H1 (cell line): ENCODE results near the gene INPP4A. TPM values are rescaled to one million over a fixed set of nuclear protein-coding genes. Genes with fewer than 3 reads are reported as not detected.

ENCODE experiments used
- CTCF ChIA-PET: fragments of 300-600 bp; sonication (Branson Sonifier 250); formaldehyde crosslinking; loops from one replicate; lab custom pipeline; 2021; ENCODE audit not compliant: partially characterized antibody; lab: Charles Lee
- POLR2A ChIA-PET: fragments of 300-600 bp; sonication (Branson Sonifier 250); formaldehyde crosslinking; loops from one replicate; lab custom pipeline; 2021; ENCODE audit warnings: inconsistent platforms; ENCODE audit not compliant: partially characterized antibody; lab: Charles Lee
- DNase-seq, 2 experiments: peaks; one replicate each; pipeline versions ENCODE4 v3.0.0 to v3.0.0-alpha.2; 2010 to 2022; ENCODE audit warnings: low spot score in 2 of 2, low read depth in 1 of 2, mixed read lengths in 1 of 2
- FAIRE-seq: peaks from 2 replicates; lab custom pipeline; 2011; peaks lifted over from hg19 to GRCh38; lab: Jason Lieb, UNC
- H2AFZ ChIP-seq: 2 replicates; pipeline ENCODE4 v1.8.1; 2012; ENCODE audit warnings: low read length, inconsistent platforms
- H2AK5ac ChIP-seq: 2 replicates; pipeline ENCODE4 v1.6.1; 2013; ENCODE audit warnings: low read depth, low read length
- H2BK120ac ChIP-seq: replicated peaks from 2 replicates; pipeline ENCODE3; 2013; ENCODE audit warnings: low read depth, low read length, inconsistent platforms
- H2BK12ac ChIP-seq: 2 replicates; pipeline ENCODE4 v1.6.1; 2013; ENCODE audit warnings: low read depth, low read length
- H2BK15ac ChIP-seq: 2 replicates; pipeline ENCODE4 v1.6.1; 2013; ENCODE audit warnings: low read length
- H2BK20ac ChIP-seq: 2 replicates; pipeline ENCODE4 v1.6.1; 2013; ENCODE audit warnings: low read length
- H2BK5ac ChIP-seq: 2 replicates; pipeline ENCODE4 v1.6.1; 2013; ENCODE audit warnings: low read depth, low read length
- H3K14ac ChIP-seq: 2 replicates; pipeline ENCODE4 v1.6.1; 2013; ENCODE audit warnings: inconsistent platforms; ENCODE audit not compliant: insufficient read length
- H3K18ac ChIP-seq: 2 replicates; pipeline ENCODE4 v1.6.1; 2013; ENCODE audit warnings: low read length; ENCODE audit errors: extremely low read depth
- H3K23ac ChIP-seq: 2 replicates; pipeline ENCODE4 v1.6.1; 2013; ENCODE audit warnings: inconsistent platforms; ENCODE audit not compliant: insufficient read length
- H3K23me2 ChIP-seq: 2 replicates; pipeline ENCODE4 v1.6.1; 2013; ENCODE audit warnings: low read depth, low read length
- H3K27ac ChIP-seq: 2 replicates; pipeline ENCODE4 v1.6.1; 2011; ENCODE audit warnings: low read depth, low read length, inconsistent platforms
- H3K27me3 ChIP-seq, 4 experiments: replicated peaks in 1 of 4; 1 replicate in 1 of 4; 2 replicates in 3 of 4; pipeline versions ENCODE4 v1.6.1 to v1.8.1; 2011 to 2013; ENCODE audit warnings: low read length in 3 of 4, mild to moderate bottlenecking in 3 of 4, inconsistent platforms in 2 of 4, mixed read lengths in 2 of 4, moderate library complexity in 1 of 4; ENCODE audit not compliant: control insufficient read depth in 3 of 4, insufficient read depth in 3 of 4; ENCODE audit errors: extremely low read depth in 1 of 4
- H3K36me3 ChIP-seq, 4 experiments: 2 replicates each; pipeline versions ENCODE4 v1.6.1 to v1.8.1; 2011 to 2013; ENCODE audit warnings: mild to moderate bottlenecking in 4 of 4, low read length in 3 of 4, moderate library complexity in 2 of 4, control low read depth in 1 of 4, inconsistent platforms in 1 of 4; ENCODE audit not compliant: insufficient read depth in 4 of 4, control insufficient read depth in 2 of 4
- H3K4ac ChIP-seq: replicated peaks from 2 replicates; pipeline ENCODE3; 2013; ENCODE audit warnings: low read length, low read depth, mixed read lengths, inconsistent platforms; ENCODE audit not compliant: insufficient read length
- H3K4me1 ChIP-seq, 4 experiments: replicated peaks in 1 of 4; 1 replicate in 1 of 4; 2 replicates in 3 of 4; pipeline versions ENCODE4 v1.6.1 to v1.8.1; 2011 to 2013; ENCODE audit warnings: low read length in 3 of 4, inconsistent platforms in 2 of 4, mixed read lengths in 1 of 4; ENCODE audit not compliant: insufficient read depth in 4 of 4, control insufficient read depth in 3 of 4
- H3K4me2 ChIP-seq, 2 experiments: 2 replicates each; pipeline versions ENCODE4 v1.6.1 to v1.8.1; 2011 to 2013; ENCODE audit warnings: low read depth in 2 of 2, low read length in 2 of 2, control low read depth in 1 of 2, inconsistent platforms in 1 of 2, mild to moderate bottlenecking in 1 of 2; ENCODE audit not compliant: insufficient read depth in 1 of 2
- H3K4me3 ChIP-seq, 4 experiments: fragments of 200-600, 300-600 bp in 1 of 4; sonication (generic), shearing (Covaris generic), sonication (Bioruptor Twin) in 1 of 4; 2 replicates each; pipeline versions ENCODE4 v1.5.1 to v1.8.1; 2011 to 2016; ENCODE audit warnings: low read length in 4 of 4, low read depth in 3 of 4, control low read depth in 2 of 4, inconsistent platforms in 2 of 4, mild to moderate bottlenecking in 2 of 4, mixed read lengths in 1 of 4, moderate library complexity in 1 of 4; ENCODE audit not compliant: insufficient read depth in 2 of 4; ENCODE audit errors: extremely low read depth in 1 of 4
- H3K56ac ChIP-seq: replicated peaks from 2 replicates; pipeline ENCODE3; 2013; ENCODE audit warnings: low read depth, mild to moderate bottlenecking, mixed read lengths, low read length, inconsistent platforms; ENCODE audit not compliant: insufficient read length
- H3K79me1 ChIP-seq: 2 replicates; pipeline ENCODE4 v1.6.1; 2013; ENCODE audit warnings: low read depth, low read length, control low read depth
- H3K79me2 ChIP-seq, 2 experiments: 2 replicates each; pipeline versions ENCODE4 v1.6.1 to v1.8.1; 2012 to 2013; ENCODE audit warnings: low read length in 2 of 2, mild to moderate bottlenecking in 2 of 2, inconsistent platforms in 1 of 2; ENCODE audit not compliant: insufficient read depth in 2 of 2, control insufficient read depth in 1 of 2
- H3K9ac ChIP-seq, 4 experiments: replicated peaks in 1 of 4; 1 replicate in 1 of 4; 2 replicates in 3 of 4; pipeline versions ENCODE4 v1.6.1 to v1.8.1; 2011 to 2013; ENCODE audit warnings: low read depth in 3 of 4, low read length in 3 of 4, control low read depth in 2 of 4, mild to moderate bottlenecking in 2 of 4, moderate library complexity in 2 of 4, inconsistent platforms in 1 of 4; ENCODE audit errors: extremely low read depth in 1 of 4
- H3K9me3 ChIP-seq, 2 experiments: 2 replicates each; pipeline versions ENCODE4 v1.6.1 to v1.8.1; 2012 to 2013; ENCODE audit warnings: mild to moderate bottlenecking in 2 of 2, moderate library complexity in 2 of 2, control low read depth in 1 of 2, inconsistent platforms in 1 of 2, low read depth in 1 of 2, low read length in 1 of 2, mixed read lengths in 1 of 2; ENCODE audit not compliant: insufficient read depth in 2 of 2
- H4K20me1 ChIP-seq, 2 experiments: replicated peaks in 1 of 2; 2 replicates each; pipeline versions ENCODE3 to v1.8.1; 2011 to 2013; ENCODE audit warnings: inconsistent platforms in 2 of 2, low read length in 2 of 2, mild to moderate bottlenecking in 1 of 2; ENCODE audit not compliant: insufficient read depth in 2 of 2, control insufficient read depth in 1 of 2
- H4K5ac ChIP-seq: 2 replicates; pipeline ENCODE4 v1.6.1; 2013; ENCODE audit warnings: low read length, low read depth, mixed read lengths, inconsistent platforms; ENCODE audit not compliant: insufficient read length
- H4K8ac ChIP-seq: 2 replicates; pipeline ENCODE4 v1.8.0; 2013; ENCODE audit warnings: mild to moderate bottlenecking, moderate library complexity, low read length, inconsistent platforms; ENCODE audit not compliant: insufficient read depth; ENCODE audit errors: extremely low read depth
- H4K91ac ChIP-seq: replicated peaks from 2 replicates; pipeline ENCODE3; 2013; ENCODE audit warnings: low read length, mixed read lengths, inconsistent platforms; ENCODE audit not compliant: insufficient read length
- CBX8 ChIP-seq: fragments of 300-800, 300-1000 bp; sonication (generic); IDR thresholded peaks from 2 replicates; pipeline ENCODE4 v1.7.1; 2016; ENCODE audit warnings: low read depth, low read length, borderline replicate concordance
- CHD1 ChIP-seq: IDR thresholded peaks from 2 replicates; pipeline ENCODE4 v1.6.1; 2012; ENCODE audit warnings: low read depth, low read length, improper control_type of control experiment
- EZH2 ChIP-seq: fragments of 200-600 bp; sonication (generic); IDR thresholded peaks from 2 replicates; pipeline ENCODE4 v1.7.1; 2012; ENCODE audit warnings: low read depth, mild to moderate bottlenecking, moderate library complexity, low read length, inconsistent platforms; ENCODE audit not compliant: severe bottlenecking
- KDM1A ChIP-seq: fragments of 200-600, 300-600 bp; sonication (generic); IDR thresholded peaks from 2 replicates; pipeline ENCODE4 v1.7.1; 2016; ENCODE audit warnings: mild to moderate bottlenecking, low read length, borderline replicate concordance
- WGBS, 2 experiments: shearing (Covaris generic) in 1 of 2; methylation state at CpG; one replicate each; pipeline versions ENCODE4 v1.1.6 to v1.1.7; 2013 to 2015; ENCODE audit warnings: low lambda C conversion rate in 2 of 2, mixed read lengths in 2 of 2, inconsistent platforms in 1 of 2, low coverage in 1 of 2, missing lambda C conversion rate in 1 of 2; ENCODE audit not compliant: insufficient replicate concordance in 2 of 2, insufficient coverage in 1 of 2, insufficient read length in 1 of 2; ENCODE audit errors: extremely low coverage in 1 of 2, missing lambda C conversion rate in 1 of 2; 5-methylcytosine and 5-hydroxymethylcytosine counted together
- polyA plus RNA-seq, 7 experiments: library from polyadenylated mRNA; depleted of rRNA in 3 of 7; stranded (reverse) in 5 of 7; unstranded in 2 of 7; fragments of >200 nt in 5 of 7; fragments of 200-250 nt in 2 of 7; gene quantifications; 1 replicate in 5 of 7; 2 replicates in 1 of 7; 4 replicates in 1 of 7; pipeline versions ENCODE4 v1.2.1 to v1.2.3, GENCODE V29; 2011 to 2013; ENCODE audit warnings: missing spikeins in 2 of 7, mixed read lengths in 2 of 7
- total RNA-seq: library from RNA; stranded (reverse); fragmentation: NEBNext Ultra II Directional; extraction: Animal tissue kit (Norgen Biotek cat#: 25700); gene quantifications from 2 replicates; pipeline ENCODE4 v1.2.1, GENCODE V29; 2021

INPP4A gene
- total and polyA plus RNA-seq, 2 of the 8 experiments (the other 6 are each of a cell fraction or from before 2014, with no cell fraction given) = 25.6 to 34.3 TPM

DNA sequence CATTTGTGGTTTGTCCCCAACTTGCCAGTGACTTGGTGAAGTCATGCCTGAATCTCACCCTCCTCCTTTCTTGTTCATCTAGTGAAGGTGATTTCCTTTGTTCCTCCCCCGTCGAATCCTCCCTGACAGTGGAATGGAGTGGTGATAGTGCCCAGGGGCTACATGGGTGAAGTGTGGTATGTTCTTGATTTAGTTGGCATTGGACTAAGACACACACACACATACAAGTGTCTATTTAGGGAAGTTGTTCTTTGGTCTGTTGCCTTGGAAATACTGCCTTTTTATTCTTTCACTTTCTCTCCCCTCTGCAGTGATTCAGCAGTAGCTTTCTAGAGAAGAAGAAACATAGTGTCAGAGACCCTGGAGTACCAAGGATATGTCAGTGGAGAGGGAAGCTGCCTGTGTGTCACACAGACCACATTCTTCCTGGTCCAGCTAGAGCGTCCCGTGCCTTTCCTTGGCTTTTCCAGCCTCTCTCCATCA lies 10.9 kb downstream of the INPP4A start:
- H4K91ac ChIP-seq = no peak overlapping the region
- H3K23me2 ChIP-seq = no peaks in the 10 kb centered on the region
- H3K27me3 ChIP-seq = no peaks in the 10 kb centered on the region
- 84% methylated on average over 4 of the region's 4 CpGs; no CpG with 5 or more reads in 1 of the 2 experiments for WGBS, 2 experiments
- no peak overlapping the region for H3K9ac ChIP-seq
- H3K14ac ChIP-seq = no peak overlapping the region
- peaks cover 8 to 26% of the 10 kb centered on the region in 2 experiments for H4K20me1 ChIP-seq
- H3K4ac ChIP-seq = no peak overlapping the region
- DNase-seq = peak in 1 of 2 experiments; percentile 16
- no peaks in the 10 kb centered on the region for H3K9me3 ChIP-seq
- H2AK5ac ChIP-seq = no peak overlapping the region
- no peak overlapping the region for H4K5ac ChIP-seq
- ChIA-PET CTCF (interaction anchor here (1.0 to 3.0 kb wide), 3 partner anchors 10 to 31 kb away, joined by 4 to 10 read pairs (median 4); no protein-coding TSS in a partner anchor), POLR2A (no interaction called here)
- H4K8ac ChIP-seq = no peak overlapping the region
- H3K79me1 ChIP-seq = peaks cover 32% of the 10 kb centered on the region
- peaks cover 0 to 4% (median 0%) of the 10 kb centered on the region in 4 experiments; a peak in 1 of 8 replicates for H3K36me3 ChIP-seq
- no peak overlapping the region for H3K18ac ChIP-seq
- H3K4me2 ChIP-seq = no peak overlapping the region; a peak in 1 of 4 replicates
- no peak for FAIRE-seq
- H3K56ac ChIP-seq = no peak overlapping the region
- peak overlapping the region; percentile 38 for H3K27ac ChIP-seq
- H3K79me2 ChIP-seq = peaks cover 8 to 95% of the 10 kb centered on the region in 2 experiments
- TF ChIP-seq CHD1 = no peak
- no peak for TF ChIP-seq EZH2
- no peak for TF ChIP-seq CBX8
- TF ChIP-seq KDM1A = no peak
- H2AFZ ChIP-seq = no peak overlapping the region
- H2BK120ac ChIP-seq = no peak overlapping the region
- H3K4me3 ChIP-seq = no peak overlapping the region
- no peak overlapping the region for H3K23ac ChIP-seq
- peaks cover 11 to 43% (median 25%) of the 10 kb centered on the region in 4 experiments for H3K4me1 ChIP-seq
- H2BK20ac ChIP-seq = peak overlapping the region; percentile 29; the same call in 1 of the 2 replicates
- H2BK15ac ChIP-seq = no peak overlapping the region
- H2BK12ac ChIP-seq = peak overlapping the region; percentile 71; the same call in 1 of the 2 replicates
- H2BK5ac ChIP-seq = peak overlapping the region; percentile 47; the same call in 1 of the 2 replicates
